DMS79 treated with DMSO at 0.1 percent for 48 hours (cell line): ENCODE data around the gene UHRF2.
A peak's percentile ranks its signal among the peaks of the same experiment; 100 is the strongest.
"Not testable (repeated sequence)": the region's sequence is repeated elsewhere in the genome, so short reads cannot be mapped to it uniquely, and the experiment has no call there.

Experiments
- DNase-seq: peaks from one replicate; lab custom pipeline; 2025; lab: John Stamatoyannopoulos, UW

UHRF2 gene

DNA sequence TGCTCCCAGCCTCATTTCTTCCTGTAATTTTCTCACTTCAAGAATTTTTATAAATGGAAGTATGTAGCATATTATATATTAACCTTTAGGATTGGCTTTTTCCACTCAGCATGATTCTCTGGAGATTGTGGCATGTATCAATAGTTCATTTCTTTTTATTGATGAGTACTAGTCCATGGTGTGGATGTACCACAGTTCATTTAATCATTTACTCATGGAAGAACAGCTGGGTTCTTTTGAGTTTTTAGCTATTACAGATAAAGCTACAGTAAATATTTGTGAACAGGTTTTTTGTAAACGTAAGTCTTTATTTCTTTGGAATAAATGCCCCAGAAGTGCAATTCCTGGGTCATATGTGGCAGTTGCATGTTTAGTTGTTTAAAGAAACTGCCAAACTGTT, 76.1 kb downstream of the UHRF2 start:
- DNase-seq, result no peak

DNA sequence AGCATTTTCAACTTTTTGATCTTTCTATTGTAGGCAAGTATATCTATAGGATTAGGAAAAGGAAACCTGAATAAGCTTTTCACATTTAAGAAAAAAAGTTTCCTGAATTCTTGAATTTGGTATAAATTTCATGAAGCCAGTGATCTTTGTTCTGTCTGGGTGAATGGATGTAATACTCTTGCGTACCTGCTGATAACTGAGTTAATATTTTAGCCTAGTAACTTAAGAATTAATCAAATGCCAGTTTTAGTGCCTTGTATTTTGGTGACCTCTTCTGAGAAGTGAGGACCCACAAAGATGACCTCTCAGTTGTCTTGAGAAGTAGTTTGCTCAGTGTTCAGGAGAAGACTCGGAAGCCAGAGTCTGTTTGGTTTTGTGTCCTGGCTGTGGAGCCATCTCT, 77.9 kb downstream of the UHRF2 start:
- no peak for DNase-seq

DNA sequence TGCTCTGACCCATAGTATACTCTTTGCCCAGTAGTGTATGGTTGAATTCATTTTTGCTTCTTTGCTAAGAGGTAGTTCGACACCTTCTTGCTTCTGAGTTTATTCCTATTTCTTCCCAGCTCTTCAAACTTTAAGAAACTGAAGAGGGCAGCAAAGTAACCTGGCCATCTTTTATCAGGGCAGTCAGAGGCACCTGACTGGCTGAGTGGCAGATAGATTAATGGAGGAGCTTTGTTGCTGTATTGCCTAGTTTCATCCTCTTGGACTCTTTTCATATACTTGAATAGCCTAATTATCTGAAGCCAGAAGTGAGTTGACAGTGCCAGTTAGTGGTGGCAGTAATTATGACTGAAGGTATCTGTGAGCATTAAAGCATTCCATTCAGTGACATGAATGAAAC, 82.5 kb downstream of the UHRF2 start:
- no peak for DNase-seq

DNA sequence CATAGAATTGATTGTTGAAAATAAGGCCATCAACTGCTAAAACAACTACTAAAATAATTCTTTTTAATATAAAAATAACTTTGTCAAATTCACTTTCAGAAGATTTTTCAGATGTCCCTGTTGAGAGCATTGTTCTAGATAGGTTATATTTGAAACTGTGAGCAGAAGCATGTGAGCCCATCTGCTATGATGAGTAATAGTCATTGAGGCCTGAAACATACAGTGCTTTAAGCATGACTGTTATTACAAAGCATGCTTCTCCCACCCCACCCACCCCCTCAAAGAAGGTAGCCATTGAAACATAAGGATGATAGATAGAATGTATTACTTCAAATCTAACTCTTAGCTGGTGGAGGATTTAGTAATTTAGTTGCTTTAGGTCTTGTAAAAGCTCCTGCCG, 86.0 kb downstream of the UHRF2 start:
- no peak for DNase-seq

DNA sequence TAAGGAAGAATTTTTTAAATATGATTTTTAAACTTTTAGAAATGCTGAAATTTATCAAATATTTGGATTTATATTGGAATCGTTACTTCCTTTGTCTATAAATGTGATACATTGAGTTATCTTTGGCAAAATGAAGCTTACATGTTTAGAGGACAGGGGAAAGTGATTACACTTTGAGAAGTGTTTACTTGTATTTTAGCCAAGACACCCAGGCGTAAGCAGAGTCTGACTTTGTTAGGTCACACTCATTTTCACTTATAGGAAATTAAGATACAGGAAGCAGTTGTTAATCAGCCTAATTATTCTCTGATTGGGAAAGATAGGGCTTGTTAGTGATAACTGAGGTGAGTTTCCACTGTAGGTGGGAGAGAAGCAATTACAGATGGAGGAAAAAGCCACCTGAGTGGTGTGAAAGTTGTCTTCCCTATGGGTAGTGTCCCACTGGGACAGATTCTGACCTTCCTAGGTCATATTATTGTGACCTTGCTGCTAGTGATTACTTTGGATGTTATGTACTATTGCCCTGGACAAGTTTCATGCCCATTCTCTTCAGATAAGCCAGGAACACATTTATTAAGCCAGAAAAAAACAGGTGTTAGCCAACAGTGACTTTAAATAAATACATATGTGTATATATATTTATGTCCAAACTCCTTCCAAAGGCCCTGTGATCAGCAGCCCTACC, 88.7 kb downstream of the UHRF2 start:
- no peak for DNase-seq

DNA sequence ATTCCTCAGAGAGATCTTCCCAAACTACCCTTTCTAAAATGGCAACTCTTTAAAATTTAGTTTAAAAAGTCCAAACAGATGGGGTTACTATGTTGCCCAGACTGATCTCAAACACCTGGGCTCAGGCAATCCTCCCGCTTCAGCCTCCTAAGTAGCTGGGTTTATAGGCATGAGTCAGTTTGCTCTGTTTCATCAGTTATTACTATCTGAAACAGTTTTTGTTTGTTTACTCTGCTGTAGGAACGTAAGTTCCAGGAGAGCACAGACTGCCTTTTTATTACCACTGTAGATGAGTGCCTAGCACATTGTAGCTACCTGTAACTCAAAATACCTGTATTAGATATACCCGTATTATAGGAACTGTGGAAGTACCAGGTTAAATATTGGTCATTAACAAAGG, 89.4 kb downstream of the UHRF2 start:
- no peak for DNase-seq

DNA sequence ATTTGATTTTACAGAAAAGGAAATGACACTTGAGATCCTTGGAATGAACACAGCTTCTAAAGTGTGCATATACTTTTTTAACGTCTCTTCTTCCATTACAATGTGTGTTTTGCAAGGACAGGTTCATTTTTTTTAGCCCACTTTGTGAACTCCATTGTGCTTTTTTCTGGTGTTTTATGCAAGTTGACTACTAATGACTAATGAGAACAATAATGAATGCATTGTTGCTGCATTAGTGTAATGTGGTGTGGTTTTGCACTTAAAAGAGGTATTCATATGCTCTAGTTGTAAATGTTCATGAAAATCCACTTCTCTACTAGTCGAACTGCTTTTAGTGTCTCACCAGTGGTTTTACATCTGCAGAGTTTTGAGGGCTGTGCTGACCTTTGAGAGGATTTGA, 93.6 kb downstream of the UHRF2 start:
- no peak for DNase-seq

DNA sequence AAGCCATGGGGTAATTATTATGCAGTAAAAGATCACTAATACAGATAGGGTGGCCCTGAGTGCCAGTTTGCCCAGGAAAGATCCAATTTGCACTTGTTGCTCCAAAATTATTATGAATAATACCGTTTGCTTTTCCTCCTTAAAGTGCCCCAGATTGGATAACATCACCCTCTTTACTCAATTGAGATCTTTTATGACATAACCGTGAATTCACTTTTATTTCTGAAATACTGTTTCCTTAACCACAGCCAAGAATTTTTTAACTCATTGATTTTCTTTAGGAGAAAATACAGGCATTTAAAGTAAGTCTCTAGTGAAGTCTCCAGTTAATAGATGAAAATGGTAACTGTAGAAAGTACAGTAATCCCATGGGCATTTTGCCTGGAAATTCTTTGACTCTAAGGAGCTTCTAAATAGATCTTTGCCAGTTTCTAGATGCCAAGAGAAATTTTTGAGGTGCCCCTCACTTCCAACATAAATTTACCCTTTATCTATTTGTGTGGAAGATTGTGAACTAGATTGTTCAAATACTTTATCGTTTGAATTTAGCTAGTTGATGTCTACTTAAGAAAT, 99.2 kb downstream of the UHRF2 start:
- no peak for DNase-seq

DNA sequence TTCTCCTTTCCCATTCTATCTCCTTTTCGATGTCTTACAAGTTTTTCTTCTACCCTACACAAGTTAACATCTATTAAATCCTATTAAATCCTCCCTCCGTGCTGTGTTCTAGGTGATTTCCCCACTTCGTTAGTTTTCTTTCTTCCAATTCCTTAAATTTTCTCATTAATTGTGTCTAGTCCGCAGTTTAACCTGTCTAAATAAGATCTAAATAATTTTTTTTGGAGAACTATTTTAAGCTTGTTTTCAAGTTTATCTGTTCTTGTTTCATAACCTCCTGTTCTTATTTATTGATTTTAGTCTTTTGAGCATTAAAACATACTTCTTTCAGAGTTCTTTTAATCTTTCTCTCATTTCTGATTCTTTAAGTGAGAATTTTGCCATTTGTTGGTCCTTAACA, 109.3 kb downstream of the UHRF2 start:
- no peak for DNase-seq

DNA sequence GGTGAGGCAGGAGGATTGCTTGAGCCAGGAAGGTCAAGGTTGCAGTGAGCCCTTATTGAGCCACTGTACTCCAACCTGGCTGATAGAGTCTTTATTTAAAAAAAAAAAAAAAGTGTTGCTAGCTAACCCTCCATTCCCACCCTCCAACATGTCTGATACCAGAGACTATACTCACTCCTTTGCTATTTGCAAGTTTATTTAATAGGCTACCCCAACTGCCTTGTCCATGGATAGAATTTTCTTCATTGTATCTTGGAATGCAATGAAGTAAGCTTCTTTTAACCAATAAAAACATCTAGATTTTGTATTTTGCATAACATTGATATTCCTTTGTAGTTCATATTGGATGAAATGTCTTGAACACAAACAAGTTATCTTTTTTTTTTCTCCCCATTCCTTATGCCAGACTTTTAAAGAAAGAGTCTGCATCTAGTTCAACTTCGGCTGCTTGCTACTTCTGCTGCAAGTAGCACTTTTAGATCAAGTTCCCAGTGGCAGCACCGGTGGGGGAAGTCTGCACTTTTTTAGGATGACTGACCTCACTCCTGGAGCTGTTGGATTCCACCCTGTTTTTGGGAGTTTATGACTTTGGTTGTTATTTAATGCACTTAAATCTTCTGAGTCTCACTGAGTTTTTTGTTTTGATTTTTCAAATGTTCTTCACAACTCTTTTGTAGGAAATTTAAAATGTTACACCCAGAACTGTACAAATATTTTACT, 112.5 kb downstream of the UHRF2 start:
- DNase-seq, result no peak

DNA sequence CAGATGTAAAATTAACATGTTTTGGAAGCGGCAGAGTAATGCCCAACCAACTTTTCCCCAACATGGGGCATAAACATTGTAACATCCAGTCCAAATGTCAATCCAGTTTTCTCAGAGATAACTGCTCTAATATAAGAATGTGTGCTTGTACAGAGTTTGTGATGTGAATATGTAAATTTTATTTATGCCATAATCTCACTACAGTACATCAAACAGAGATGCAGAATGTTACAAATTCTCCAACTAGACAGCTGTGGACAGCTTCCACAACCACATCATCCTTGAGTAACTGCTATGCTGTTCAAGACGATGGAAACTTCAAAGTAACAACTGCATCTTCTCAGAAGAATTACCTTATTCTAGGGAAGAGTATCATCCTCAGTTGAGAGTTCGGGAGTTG, 122.6 kb downstream of the UHRF2 start:
- DNase-seq, result no peak

DNA sequence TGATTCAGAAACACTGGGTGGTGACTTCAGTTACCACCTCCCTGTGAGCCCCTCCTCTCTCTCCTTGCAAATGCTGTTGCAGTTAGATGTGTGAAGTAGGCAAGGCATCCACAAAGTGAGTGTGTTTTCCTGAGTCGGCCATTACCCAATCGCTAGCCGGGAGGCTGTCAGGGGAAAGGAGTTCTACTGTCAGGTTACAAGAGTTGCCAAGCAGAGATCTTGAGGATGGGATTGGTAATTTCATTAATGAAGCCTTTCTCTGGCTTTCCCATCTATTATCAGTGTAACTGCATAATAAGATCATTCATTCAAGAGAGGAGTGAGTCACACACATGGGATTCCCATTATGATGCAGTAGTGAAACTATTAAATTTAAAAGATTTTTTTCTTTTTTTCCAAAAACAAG, 125.7 kb downstream of the UHRF2 start:
- DNase-seq, result no peak

DNA sequence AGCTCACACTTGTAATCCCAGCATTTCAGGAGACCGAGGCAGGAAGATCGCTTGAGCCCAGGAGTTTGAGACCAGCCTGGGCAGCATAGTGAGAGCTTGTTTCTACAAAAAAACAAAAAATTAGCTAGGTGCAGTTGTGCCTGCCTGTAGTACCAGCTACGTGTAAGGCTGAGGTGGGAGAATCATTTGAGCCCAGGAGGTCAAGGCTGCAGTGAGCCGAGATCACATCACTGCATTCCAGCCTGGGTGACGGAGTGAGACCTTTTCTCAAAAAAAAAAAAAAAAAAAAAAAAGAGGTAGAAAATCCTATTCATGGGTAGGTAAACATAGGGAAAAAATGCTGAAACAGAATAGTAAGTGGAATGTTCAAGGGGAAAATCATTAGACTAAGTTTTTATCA, 129.6 kb downstream of the UHRF2 start:
- not testable (repeated sequence) for DNase-seq

DNA sequence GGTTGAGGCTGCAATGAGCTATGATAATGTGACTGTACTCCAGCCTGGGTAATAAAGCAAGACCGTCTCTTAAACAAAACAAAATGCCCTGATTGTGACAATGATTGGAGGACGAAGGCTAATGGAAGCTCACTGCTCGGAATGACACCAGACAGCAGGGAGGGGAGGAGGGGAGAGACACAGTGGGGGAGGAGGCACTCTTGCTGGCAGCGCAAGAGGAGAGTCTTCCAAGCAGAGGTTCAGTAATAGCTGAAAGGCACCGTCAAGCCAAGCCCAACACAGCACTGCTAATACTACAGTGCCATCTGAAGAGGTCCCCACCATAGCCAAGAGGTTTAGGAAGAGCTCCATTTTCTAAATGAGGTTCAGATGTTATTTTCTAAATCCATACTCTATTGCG, 130.2 kb downstream of the UHRF2 start:
- no peak for DNase-seq

DNA sequence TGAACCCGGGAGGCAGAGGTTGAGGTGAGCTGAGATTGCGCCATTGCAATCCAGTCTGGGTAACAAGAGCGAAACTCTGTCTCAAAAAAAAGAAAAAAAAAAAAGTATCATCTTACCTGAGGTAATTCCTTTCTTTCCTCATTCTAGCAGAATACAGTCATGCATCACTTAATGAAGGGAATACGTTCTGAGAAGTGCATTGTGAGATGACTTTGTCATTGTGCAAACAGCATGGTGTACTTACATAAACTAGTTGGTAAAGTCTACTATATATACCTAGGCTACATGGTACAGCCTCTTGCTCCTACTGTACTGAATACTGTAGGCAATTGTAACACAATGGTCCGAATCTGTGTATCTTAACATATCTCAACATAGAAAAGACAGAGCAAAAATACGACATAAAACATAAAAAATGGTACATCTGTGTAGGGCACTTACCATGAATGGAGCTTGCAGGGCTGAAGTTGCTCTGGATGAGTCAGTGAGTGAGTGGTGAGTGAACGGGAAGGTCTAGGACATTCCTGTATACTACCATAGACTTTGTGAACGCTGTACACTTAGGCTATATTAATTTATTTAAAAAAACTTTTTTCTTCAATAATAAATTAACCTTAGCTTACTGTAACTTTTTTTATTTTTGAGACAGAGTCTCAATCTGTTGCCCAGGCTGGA, 132.2 kb downstream of the UHRF2 start:
- no peak for DNase-seq

DNA sequence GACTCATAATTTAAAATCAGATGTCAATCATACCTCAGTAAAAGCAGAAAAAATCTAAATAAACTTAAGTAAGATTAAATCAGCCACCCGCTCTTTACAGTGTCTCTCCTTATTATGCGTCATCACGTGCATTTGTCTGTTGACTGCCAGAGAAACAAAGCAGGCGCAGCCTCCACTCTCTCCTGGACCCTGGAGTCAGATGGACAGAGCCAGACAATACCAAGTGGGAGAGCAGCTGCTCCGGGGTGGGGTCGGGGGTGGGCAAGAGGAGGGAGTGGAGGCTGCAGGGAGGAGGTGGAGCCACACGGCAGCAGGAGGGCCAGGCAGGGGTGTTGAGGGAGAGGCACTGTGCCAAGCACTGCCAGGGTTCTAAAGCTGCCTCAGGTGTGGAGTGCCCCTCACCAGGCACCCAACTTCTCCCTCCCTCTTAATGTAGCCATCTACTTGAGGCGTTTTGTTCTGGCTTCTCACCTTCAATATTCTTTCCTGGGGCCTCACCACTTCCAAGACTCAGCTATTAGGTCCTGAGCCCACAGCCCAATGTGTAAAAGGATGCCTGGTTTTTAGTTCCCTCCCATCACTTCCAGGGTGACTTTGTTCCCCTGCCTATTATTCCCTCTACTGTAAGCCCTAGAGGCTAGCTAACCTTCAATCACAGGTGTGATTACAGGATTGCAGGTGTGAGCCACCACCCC, 136.3 kb downstream of the UHRF2 start:
- peak; percentile 72 for DNase-seq

DNA sequence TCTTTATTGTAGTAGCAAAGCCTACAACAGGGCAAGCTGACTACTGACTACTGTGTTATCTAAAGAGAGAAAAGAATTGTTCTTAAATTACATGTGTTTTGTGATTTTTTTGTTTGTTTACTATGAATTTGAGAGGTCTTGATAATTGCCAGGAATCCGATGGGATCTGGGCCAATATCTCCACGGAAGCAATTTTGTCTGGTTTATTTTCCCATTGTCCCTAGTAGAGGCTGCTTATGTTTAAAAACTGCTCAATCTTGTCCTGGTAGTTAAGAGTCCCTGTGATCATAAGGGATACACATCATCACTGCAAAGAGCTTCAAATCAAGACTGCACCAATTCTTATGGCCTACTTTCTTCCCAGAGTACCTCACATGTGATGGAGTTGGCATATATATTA, 138.1 kb downstream of the UHRF2 start:
- no peak for DNase-seq

DNA sequence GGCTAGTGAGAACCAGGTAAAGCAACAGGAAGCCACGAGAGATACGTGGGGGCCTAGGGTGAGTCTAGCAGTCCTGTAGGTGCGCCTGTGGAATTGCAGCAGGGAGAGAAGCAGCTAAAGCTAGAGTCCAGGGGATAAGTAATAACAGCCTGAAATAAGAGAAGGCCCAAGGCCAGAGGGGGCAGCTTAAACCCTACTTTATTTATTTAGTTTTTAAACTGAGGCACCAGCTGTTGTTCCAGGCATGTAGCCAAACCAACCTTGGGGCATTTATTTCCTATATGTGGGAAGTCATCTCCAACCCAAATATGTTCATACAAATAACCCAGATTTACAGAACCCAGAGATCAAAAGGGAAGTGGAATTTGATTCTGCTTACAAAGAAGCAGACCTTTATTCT, 139.0 kb downstream of the UHRF2 start:
- peak; percentile 27 for DNase-seq

DNA sequence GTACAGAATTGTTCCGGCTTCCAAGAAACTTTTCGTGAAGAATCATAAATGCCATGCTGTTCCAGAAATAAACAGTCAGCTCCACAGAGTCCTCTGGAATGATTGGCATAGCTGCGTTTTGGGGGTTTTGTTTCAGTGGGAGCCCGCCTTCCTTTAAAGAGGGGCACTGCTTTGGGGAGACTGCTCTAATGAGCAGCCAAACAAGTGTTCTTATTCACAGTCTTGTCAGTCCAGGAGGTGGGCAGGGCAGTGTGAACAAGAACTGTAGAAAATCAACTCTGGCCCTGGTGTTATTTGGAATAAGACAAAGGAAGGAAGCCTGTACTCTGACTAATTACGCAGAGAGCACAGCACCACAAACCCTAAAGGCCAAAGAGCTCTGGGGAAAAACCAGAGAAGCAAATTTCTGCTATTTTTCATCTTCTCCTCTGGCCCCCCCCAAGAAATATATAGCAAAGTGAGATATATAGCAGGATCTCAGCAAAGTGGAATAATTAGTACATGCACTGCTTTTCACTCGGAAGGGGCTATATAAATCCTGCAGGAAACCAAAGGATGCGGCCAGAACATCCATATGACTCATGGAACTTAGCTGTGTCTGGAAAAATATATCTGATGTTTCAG, 139.6 kb downstream of the UHRF2 start:
- no peak for DNase-seq

DNA sequence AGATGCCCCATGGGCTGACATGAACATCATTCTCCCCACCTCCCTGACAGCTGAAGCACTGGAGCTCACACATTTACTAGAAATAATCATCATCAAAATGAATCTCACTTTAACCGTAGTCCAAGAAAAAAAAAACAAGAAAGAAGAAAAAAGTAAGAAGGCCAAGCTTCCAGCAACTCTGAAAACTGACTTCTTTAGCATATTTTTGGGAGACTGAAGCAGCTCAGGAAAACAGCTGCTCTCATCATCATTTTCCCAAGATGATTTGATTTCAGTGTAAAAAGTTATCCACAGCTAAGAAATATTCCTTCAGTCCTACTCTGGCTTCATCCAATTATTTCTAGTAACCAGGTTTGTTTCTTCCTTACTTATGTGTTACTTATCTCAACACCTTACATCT, 140.9 kb downstream of the UHRF2 start:
- no peak for DNase-seq
